GM21360 (cell line): ENCODE data around the gene CNPY1.
"Not testable (repeated sequence)": the region's sequence is repeated elsewhere in the genome, so short reads cannot be mapped to it uniquely, and the experiment has no call there.

ENCODE experiments used
- ATAC-seq: cut with Tn5 transposase; IDR thresholded peaks from one replicate; pipeline ENCODE4 v1.9.1; 2021; ENCODE audit warnings: mild to moderate bottlenecking, moderate library complexity; ENCODE audit not compliant: unreplicated experiment

Gene CNPY1

DNA sequence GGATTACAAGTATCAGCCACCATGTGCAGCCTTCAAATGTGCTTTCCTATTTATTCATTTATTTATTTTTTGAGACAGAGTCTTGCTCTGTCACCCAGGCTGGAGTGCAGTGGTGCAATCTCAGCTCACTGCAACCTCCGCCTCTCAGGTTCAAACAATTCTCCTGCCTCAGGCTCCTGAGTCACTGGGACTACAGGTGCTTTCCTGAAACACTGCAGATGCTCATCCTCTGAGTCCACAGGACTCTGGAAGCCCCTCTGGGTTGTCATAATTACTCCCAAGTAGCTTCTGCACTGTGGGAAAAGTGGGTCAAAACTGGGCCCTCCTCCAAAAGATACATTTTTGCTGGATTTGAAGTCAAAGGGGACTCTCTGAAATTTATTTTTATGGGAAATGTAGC, at the start of gene CNPY1:
Gene CNPY1, minus strand, starts transcription at position 111 of the 400 bp plus-strand sequence. CDS start 630 bp downstream, outside the sequence.
- not testable (repeated sequence) for ATAC-seq

DNA sequence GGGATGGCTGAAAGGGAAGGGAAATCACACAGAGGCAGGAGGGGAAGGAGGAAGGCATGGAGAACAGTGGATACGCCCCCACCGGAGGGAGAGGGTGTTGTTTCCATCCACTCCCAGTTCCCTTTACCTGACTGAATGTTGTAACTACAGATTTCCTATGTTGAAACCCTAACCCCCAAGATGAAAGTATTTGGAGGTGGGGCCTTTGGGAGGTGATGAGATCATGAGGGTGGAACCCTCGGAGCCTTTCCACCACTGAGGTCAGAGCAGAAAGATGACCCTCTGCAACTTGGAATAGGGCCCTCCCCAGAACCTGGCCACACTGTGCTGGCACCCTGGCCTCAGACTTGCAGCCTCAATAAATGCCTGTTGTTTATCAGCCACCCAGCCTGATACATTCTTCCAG, 48.6 kb upstream of the CNPY1 start:
- ATAC-seq = no peak

DNA sequence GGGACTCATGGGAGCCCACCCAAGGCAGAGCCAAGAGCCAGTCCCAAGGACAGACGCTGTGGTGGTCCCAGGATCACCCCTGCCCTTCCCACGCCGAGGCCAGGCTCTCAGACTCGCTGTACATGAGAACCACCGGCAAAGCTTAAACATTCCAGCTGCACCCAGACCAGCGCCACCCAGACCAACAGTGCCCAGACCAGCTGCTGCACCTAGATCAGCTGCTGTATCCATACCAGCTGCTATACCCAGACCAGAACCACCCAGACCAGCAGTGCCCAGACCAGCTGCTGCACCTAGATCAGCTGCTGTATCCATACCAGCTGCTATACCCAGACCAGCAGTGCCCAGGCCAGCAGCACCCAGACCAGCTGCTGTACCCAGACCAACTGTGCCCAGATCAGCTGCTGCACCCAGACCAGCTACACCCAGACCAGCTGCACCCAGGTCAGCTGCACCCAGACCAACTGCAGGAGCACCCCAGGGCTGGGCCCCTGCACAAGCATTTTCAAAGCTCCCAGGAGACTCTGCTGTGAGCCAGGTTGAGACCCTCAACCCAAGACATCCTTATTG, 47.9 kb upstream of the CNPY1 start:
- ATAC-seq = no peak

DNA sequence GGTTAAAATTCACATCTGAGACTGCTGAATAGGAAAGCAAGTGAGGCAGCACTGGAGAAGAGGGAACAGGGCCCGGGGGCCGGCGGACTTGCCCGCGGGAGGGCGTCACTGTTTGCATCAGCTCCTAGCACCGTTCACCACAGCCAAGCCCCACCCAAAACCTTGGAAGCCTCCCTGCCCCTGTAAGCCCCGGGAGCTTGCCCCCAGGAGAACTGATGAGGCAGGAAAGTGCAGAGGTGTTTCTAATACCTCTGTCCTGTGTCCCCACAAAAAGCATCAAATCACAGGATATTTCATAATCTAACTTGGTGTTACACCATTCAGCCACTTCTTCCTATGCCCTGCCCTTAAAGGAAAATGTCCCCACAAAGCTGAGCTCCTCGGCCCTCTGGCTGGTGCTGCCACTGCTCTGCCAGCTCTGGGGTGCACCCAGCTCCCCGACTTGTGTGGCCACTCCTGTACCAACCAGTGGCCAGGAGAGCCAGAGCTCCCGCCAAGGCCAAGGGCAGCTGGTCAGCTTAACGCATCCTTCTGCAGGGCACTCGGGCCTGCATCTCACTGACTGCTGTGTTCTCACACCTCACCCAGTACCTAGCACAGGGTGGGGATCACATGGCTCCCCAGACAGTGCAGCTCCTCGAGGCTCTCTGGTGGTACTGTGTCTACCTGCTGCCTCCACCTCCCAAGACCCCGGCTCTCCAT, 47.3 kb upstream of the CNPY1 start:
- ATAC-seq = no peak

DNA sequence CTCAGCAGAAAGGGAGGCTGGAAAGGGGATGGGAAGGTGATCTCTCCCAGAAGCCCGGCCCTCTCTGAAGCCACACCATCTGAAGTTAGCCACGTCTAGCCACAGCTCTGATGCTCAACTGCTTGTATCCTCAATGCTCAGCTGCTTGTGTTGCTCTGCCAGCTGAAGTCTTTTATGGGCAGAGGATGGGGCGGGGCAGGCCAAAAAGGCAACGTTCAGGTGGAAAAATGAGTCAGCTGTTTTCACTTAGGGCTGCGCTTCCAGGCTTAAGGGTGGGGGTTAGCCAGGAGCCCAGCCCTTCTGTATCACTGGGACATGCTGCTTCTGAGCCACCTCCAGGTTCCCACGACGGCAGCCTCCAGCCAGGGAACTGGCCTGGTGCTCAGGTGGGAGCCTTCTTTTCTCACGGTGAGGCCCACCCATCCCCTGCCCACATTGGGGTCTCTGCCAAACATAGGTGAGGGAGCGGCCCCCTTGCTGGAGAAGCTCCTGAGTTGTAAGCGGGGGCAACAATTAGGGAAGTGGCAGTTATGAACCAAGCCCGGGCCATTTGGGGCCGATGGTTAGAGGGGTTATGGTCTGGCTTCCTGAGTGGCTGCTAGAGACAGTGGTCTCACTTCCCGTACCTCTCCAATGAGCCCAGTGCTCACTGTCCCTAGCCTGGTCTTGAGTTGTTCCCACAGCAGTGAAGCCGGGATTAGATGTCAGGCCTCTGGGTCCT, 44.9 kb upstream of the CNPY1 start:
- no peak for ATAC-seq

DNA sequence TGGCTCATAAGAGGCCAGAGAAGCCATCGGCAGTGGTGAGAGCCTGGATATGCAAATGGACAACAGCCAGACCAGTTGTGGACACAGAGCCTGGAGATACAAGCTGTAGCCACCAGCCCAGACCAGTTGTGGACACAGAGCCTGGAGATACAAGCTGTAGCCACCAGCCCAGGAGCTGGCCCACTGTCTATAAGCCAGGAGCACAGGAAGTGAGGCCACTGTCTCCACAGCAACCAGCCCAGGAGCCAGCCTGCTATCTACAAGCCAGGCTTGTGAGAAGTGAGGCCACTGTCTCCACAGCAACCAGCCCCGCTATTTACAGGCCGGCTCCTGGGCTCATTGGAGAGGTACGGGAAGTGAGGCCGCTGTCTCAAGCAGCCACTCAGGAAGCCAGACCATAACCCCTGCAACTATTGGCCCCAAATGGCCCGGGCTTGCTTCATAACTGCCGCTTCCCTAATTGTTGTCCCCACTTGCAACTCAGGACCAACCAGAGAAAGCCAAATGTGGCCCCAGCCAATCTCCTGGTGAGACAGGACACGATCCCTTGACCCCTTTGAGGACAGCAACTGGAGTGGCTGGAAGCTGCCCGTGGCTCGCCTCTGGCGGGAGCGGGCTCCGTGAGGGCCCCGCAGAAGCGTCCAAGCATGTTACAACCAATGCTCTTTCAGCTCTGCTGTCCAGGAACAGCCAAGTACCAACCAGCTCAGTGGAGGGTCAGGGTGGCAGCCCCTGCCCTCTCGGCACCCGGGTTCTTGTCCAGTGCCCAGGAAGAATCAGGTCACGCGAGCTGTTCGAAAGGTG, 44.1 kb upstream of the CNPY1 start:
- no peak for ATAC-seq

DNA sequence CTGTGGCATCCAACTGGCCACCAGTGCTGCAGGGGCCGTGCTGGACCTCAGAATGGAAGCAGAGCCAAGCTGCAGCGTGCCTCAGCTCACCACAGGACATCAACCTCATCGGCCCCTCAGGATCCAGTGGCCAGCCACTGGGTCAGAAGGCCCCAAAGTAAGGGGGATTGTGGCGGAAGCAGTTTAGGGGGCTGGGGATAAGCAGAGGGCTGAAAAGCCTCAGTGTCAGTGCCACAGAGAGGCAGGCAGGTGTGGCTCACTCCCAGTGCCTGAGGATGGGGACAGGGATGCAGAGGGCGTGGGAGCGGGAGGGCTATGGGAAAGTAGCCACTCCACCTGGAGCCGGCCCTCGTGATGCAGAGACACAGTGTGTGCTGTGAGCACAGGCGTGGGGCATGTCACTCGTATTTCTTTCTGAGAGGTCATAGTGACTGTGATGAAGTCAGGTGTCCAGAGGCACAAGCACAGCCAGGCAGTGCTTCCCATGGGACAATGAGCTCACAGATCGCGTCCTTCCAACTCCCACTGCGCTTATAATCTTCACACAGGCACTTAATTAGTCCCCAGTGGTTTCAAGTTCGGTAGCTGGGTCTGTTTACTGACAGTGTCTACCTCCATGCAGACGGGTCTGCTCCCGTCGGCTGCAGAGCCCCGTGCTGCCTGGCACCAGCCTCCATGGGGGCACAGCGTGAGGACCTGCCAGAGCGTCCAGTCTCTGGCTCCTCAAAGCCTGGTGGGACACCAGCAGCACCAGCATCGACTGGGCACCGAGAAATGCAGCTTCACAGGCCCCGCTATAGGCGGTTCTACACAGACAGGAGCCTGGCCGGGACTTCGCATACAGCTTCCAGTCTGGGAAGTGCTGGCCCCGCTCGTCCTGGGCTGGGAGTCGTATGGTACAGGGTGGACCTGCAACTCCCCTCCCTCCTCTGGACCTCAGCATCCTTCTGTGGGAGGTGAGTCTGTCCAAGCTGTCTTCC, 42.9 kb upstream of the CNPY1 start:
- ATAC-seq = no peak

DNA sequence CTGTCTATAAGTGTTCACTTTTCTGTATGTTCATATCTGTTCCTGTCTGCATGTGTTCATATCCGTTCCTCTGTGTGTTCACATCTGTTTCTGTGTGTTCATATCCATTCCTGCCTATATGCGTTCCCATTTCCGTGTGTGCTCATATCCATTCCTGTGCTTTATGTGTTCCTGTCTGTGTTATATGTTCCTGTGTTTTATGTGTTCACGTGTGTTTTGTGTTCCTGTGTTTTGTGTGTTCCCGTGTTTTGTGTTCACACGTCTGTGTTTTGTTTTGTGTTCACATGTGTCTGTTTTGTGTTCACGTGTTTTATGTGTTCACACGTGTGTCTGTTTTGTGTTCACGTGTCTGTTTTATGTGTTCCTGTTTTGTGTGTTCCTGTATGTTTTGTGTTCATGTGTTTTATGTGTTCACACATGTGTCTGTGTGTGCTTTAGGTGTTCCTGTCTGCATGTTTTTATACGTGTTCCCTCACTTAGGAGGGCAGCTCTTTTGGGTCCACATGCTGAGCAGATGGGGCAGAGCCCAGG, 42.2 kb upstream of the CNPY1 start:
- ATAC-seq = no peak

DNA sequence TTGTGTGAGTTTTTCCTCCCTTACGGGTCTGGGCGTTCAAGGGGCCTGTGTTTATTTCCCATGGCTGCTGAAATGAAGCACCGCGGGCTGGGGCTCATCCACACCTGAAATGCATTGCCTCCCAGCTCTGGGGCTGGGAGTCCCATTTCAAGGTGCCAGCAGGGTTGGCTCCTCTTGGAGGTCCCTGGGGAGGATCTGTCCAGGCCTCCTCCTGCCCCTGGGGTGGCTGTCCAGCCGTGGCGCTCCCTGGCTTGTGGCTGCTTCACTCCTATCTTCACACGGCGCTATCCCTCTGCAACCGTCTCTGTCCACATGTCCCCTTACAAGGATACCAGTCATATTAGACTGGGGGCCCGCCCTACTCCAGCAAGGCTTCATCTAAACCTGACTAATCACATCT, 41.1 kb upstream of the CNPY1 start:
- no peak for ATAC-seq

DNA sequence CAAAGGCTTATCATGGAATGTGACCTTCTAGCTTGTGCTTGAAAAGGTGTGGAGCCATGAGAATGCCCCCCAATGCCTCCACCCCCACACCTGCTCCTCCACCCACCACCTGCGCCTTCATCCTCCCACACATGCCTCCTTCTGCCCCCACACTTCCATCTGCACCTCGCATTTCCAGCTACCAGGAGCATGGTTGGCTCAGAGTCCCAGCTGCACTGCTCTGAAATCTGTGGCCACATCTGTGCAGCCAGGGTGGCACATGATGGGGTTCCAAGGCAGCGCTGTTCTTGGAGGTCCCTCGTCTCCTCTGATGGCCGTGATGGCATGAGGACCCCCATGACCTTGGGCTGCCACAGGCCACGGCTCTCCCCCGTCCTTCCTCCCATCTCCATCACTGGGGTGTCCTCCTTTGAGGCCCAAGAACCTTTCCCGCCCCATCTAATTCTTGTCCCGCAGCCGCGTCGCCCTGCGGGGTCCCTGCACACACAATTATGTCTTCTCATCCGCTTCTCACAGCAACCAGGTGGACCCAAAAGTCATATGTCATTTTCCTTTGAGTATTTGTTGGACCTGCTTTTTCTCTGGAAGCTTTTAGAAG, 40.6 kb upstream of the CNPY1 start:
- no peak for ATAC-seq

DNA sequence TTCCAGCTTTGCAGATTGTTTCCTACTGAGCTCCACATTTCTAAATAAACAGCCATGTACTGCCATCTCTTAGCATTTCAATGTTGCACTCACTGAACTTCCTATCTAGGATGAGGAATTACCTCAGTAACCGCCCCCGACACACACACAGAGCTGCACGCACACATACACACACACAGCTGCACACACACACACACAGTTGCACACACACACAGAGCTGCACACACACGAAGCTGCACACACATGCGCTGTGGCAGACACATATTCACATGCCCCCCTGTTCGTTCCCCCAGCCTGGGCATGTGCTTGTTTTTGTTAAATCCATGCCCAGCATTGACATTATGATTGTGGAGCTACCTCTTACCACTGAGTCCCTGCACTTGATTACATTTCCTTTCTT, 39.6 kb upstream of the CNPY1 start:
- ATAC-seq = no peak

DNA sequence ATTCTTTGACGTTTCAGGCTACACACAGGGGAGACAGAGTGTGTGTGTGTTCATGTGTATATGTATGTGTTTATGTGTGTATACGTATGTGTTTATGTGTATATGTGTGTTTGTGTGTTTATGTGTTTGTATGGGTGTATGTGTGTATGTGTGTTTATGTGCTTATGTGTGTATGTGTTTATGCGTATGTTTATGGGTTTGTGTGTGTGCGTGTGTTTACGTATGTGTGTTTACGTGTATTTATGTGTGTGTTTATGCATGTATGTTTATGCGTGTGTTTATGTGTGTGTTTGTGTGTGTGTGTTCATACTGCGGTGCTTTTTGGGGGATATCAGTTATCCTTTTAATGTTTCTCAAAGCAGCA, 39.2 kb upstream of the CNPY1 start:
- no peak for ATAC-seq

DNA sequence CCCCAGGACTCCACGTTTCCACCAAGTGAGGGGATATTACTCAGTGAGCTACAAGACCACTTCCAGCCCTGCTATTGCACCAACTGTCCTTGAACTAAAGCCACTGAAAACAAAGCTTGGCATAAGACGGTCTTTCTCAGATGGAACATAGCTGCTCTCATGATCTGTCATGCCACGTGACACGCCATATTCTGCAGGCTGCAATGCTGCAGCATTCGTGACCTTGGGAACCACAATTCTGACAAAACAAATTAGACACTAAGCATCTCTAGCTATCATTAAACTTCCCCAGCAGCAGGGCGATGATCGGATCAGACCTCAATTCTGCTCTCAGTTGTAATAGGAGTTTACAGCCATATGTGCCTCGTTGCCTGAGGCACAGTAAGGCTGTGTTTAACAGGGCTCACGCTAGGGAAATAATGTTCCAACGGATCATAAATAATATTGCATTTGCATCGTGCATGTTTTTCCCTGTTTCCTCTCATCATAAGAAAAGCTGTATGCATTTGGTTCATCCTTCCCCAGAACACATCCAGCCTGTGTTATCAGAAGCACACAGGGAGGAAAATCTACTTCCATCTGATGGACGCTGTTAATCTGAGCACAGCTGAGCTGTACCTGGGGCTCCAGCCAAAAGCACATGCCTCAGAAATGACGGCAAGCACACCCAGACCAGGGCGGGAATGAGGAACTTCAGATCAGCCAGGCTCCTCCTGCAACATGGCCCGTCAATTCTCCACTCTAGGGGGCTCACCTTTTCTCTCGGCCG, 38.6 kb upstream of the CNPY1 start:
- ATAC-seq = no peak

DNA sequence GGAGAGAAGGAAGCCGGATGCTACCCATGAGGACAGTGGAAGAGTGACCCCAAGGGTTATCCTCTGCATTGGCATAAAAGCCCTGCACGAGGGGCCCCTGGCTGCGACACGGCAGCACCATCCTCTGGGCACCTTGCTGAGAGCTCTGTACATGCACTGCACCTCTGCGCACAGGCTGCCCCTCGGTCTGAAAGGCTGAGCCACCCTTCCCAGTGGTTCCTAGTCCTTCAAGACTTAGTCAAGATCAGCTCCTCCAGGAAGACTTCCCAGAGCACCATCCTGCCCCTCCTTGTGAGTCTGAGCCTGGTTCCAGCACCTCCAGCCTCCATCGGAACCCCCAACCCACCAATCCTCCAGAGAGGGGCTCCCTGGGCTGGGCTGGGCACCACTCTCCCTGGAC, 37.9 kb upstream of the CNPY1 start:
- ATAC-seq = no peak

DNA sequence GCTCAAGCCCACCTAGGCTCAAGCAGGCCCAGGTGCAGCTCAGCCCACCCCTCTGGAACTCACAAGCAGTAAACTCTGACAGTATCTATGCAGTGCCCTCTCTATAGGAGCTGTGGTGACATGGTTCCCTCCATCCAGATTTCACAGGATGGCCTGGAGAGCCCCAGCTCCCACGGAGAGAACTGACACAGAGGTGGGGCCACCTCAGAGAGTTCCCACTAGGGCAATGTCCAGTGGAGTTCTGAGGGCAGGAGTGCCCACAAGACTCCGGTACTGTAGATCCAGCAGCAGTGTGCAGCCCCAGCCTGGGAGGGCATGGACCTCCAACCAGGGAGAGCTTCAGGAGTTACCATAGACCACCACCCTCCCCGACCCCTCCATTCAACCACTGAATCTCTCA, 37.3 kb upstream of the CNPY1 start:
- ATAC-seq = no peak

DNA sequence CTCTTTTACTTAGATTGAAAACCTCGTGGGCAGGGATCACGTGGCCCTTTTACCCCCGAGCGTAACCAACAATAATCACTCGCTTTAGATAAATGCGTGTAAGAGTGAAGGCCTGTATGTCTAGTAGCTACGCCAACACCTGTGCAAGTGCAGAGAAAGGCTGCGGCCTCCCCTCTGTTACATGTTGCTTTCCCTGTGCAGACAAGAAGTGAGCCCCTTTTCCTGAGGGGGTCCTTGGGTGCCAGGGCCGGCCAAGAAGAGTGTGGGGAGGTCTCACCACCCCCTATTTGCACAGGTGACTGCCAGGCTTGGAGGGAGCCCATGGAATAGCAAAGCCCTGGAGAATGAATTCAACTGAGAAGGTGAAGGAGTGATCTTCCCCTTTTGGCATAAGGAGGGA, 35.6 kb upstream of the CNPY1 start:
- ATAC-seq = no peak

DNA sequence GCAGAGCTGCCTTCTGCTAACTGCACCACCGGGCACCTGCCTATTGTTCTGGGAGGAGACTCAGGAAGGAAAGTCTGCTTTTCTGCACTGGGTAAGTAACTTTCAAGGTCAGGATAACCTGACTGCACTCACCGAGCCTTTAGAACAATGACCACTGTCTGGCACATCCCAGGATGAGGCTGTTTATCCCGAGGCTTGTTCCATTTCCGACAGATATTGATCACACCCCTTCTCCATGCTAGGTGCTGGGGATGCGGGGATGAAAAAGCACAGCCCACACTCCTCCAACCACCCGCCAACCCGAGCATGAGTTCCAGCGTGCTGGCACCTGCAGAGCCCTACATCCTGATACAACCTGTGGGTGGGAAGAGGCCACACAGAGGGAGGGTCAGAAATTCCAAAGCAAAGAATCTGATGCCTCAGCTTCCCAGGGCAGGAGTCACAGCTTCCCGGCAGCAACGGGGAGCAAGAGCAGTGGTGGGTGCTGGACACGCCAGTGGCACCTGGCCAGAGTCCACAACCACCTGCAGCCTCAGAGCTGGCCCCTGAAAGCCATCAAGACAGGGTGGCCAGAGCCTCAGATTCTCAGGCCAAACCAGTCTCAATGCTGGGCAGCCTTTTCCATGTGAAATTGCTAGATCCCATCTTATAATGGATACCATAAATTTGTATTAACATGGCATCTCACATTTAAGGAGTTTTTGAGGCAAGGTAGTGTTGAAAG, 34.9 kb upstream of the CNPY1 start:
- no peak for ATAC-seq

DNA sequence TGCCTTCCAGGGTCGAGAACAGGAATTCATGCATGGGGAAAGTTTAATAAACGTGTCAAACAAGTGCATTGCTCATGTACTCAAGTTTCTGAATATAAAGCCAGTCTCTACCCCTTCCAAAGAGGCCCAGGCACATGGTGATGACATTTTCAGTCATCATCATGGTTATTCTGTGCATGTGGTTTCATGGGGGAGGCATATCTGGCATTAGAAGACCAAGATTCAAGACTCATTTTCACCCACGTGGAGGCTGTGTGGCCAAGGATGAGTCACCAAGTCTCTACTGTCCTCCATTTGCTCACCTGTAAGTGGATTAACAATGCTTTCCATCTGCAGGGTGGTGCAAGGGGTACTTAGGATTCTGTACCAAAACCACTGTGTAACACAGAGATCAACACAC, 34.0 kb upstream of the CNPY1 start:
- ATAC-seq = no peak
